CD14-positive monocyte (primary cell): ENCODE measurements around the gene RHCG. TPM values are rescaled to one million over a fixed set of nuclear protein-coding genes. Genes with fewer than 3 reads are reported as not detected.

ENCODE experiments used
- DNase-seq, 3 donors: peaks; one replicate each; pipeline ENCODE4 v3.0.0-alpha.2; 2011 to 2022
- H2AFZ ChIP-seq: 2 replicates; pipeline ENCODE4 v1.6.0; 2012; ENCODE audit warnings: mild to moderate bottlenecking, low read depth, low read length, inconsistent platforms; ENCODE audit not compliant: insufficient read depth, poor library complexity, severe bottlenecking
- H3K27ac ChIP-seq, 2 donors: 1 replicate in 1 of 2; 2 replicates in 1 of 2; pipeline ENCODE4 v1.5.1; 2012 to 2013; ENCODE audit warnings: low read length in 2 of 2, control low read depth in 1 of 2, inconsistent platforms in 1 of 2, low read depth in 1 of 2, mild to moderate bottlenecking in 1 of 2
- H3K27me3 ChIP-seq, 2 donors: one replicate each; pipeline versions ENCODE4 v1.6.0 to v1.6.1; 2011 to 2013; ENCODE audit warnings: low read length in 2 of 2; ENCODE audit not compliant: control insufficient read depth in 2 of 2, insufficient read depth in 2 of 2
- H3K36me3 ChIP-seq, 2 donors: replicated peaks in 1 of 2; 1 replicate in 1 of 2; 2 replicates in 1 of 2; pipeline versions ENCODE4 v1.5.1 to v1.6.1; 2012 to 2013; ENCODE audit warnings: low read length in 2 of 2, control low read depth in 1 of 2, inconsistent platforms in 1 of 2, mild to moderate bottlenecking in 1 of 2; ENCODE audit not compliant: insufficient read depth in 2 of 2, control insufficient read depth in 1 of 2
- H3K4me1 ChIP-seq, 2 donors: 1 replicate in 1 of 2; 2 replicates in 1 of 2; pipeline versions ENCODE4 v1.5.1 to v1.6.1; 2012 to 2013; ENCODE audit warnings: low read length in 2 of 2, control low read depth in 1 of 2, inconsistent platforms in 1 of 2, mild to moderate bottlenecking in 1 of 2, moderate library complexity in 1 of 2; ENCODE audit not compliant: insufficient read depth in 2 of 2, control insufficient read depth in 1 of 2
- H3K4me2 ChIP-seq: replicated peaks from 2 replicates; pipeline ENCODE3; 2012; ENCODE audit warnings: low read length, moderate library complexity, mild to moderate bottlenecking; ENCODE audit not compliant: poor library complexity, severe bottlenecking; ENCODE audit errors: extremely low read depth
- H3K4me3 ChIP-seq, 3 experiments: fragments of 200-600 bp in 1 of 3; sonication (generic) in 1 of 3; replicated peaks in 1 of 3; 1 replicate in 2 of 3; 2 replicates in 1 of 3; pipeline ENCODE4 v1.5.1; 2011 to 2013; ENCODE audit warnings: low read length in 3 of 3, mild to moderate bottlenecking in 3 of 3, control low read depth in 2 of 3, low read depth in 2 of 3, inconsistent platforms in 1 of 3, moderate library complexity in 1 of 3
- H3K79me2 ChIP-seq: 2 replicates; pipeline ENCODE4 v1.6.0; 2012; ENCODE audit warnings: mild to moderate bottlenecking, control low read depth, inconsistent platforms, low read length, moderate library complexity; ENCODE audit not compliant: insufficient read depth
- H3K9ac ChIP-seq: 2 replicates; pipeline ENCODE4 v1.6.0; 2017; ENCODE audit warnings: low read length, mild to moderate bottlenecking; ENCODE audit not compliant: insufficient read depth, poor library complexity, severe bottlenecking
- H3K9me3 ChIP-seq, 2 donors: replicated peaks in 1 of 2; 1 replicate in 1 of 2; 2 replicates in 1 of 2; pipeline versions ENCODE4 v1.5.1 to v1.6.1; 2012 to 2013; ENCODE audit warnings: low read length in 2 of 2, control low read depth in 1 of 2; ENCODE audit not compliant: control insufficient read depth in 1 of 2, insufficient read depth in 1 of 2
- H4K20me1 ChIP-seq: 2 replicates; pipeline ENCODE4 v1.6.0; 2012; ENCODE audit warnings: mild to moderate bottlenecking, low read length, control low read depth, moderate library complexity; ENCODE audit not compliant: insufficient read depth
- H3K27ac Mint-ChIP-seq, 7 donors: one replicate each; pipeline ENCODE4 v1.8.0; 2020; ENCODE audit warnings: mild to moderate bottlenecking in 7 of 7, mixed read lengths in 7 of 7, moderate library complexity in 6 of 7, inconsistent platforms in 2 of 7
- H3K27me3 Mint-ChIP-seq, 3 donors: one replicate each; pipeline ENCODE4 v1.8.0; 2021 to 2022; ENCODE audit warnings: low read depth in 3 of 3, mild to moderate bottlenecking in 3 of 3, mixed read lengths in 3 of 3, moderate library complexity in 3 of 3, inconsistent platforms in 1 of 3
- H3K36me3 Mint-ChIP-seq, 2 donors: one replicate each; pipeline ENCODE4 v1.8.0; 2020; ENCODE audit warnings: mixed read lengths in 2 of 2, inconsistent platforms in 1 of 2, mild to moderate bottlenecking in 1 of 2
- H3K4me1 Mint-ChIP-seq: one replicate; pipeline ENCODE4 v1.8.0; 2020; ENCODE audit warnings: mild to moderate bottlenecking, mixed read lengths
- H3K4me3 Mint-ChIP-seq, 2 donors: one replicate each; pipeline ENCODE4 v1.8.0; 2020; ENCODE audit warnings: mild to moderate bottlenecking in 2 of 2, mixed read lengths in 2 of 2, moderate library complexity in 1 of 2
- H3K9me3 Mint-ChIP-seq, 7 donors: one replicate each; pipeline ENCODE4 v1.8.0; 2020 to 2022; ENCODE audit warnings: mixed read lengths in 7 of 7, mild to moderate bottlenecking in 6 of 7, moderate library complexity in 6 of 7, inconsistent platforms in 2 of 7
- WGBS: methylation state at CpG from one replicate; pipeline ENCODE4 v1.1.5; 2013; ENCODE audit warnings: missing lambda C conversion rate; ENCODE audit not compliant: insufficient coverage; 5-methylcytosine and 5-hydroxymethylcytosine counted together
- intact Hi-C, 2 donors: fragments of 100-400 bp; cut with micrococcal nuclease; formaldehyde crosslinking; loops; one replicate each; pipeline versions ENCODE4 v1.15.0 to v1.15.1; 2023
- polyA plus RNA-seq, 3 donors: library from polyadenylated mRNA; depleted of rRNA in 1 of 3; unstranded in 2 of 3; stranded (reverse) in 1 of 3; fragments of 300-500 nt in 2 of 3; fragments of >200 nt in 1 of 3; fragmentation: Illumina TruSeq in 2 of 3; gene quantifications; 1 replicate in 2 of 3; 2 replicates in 1 of 3; pipeline ENCODE4 v1.2.3, GENCODE V29; 2012 to 2021
- TF ChIP-seq, protein P1 (sequence below): fragments of 200-600 bp; IDR thresholded peaks from one replicate; pipeline ENCODE4 v1.8.0; 2022; ENCODE audit warnings: antibody characterized with exemption, mild to moderate bottlenecking

Gene RHCG
- polyA plus RNA-seq, 3 donors, result not detected

DNA sequence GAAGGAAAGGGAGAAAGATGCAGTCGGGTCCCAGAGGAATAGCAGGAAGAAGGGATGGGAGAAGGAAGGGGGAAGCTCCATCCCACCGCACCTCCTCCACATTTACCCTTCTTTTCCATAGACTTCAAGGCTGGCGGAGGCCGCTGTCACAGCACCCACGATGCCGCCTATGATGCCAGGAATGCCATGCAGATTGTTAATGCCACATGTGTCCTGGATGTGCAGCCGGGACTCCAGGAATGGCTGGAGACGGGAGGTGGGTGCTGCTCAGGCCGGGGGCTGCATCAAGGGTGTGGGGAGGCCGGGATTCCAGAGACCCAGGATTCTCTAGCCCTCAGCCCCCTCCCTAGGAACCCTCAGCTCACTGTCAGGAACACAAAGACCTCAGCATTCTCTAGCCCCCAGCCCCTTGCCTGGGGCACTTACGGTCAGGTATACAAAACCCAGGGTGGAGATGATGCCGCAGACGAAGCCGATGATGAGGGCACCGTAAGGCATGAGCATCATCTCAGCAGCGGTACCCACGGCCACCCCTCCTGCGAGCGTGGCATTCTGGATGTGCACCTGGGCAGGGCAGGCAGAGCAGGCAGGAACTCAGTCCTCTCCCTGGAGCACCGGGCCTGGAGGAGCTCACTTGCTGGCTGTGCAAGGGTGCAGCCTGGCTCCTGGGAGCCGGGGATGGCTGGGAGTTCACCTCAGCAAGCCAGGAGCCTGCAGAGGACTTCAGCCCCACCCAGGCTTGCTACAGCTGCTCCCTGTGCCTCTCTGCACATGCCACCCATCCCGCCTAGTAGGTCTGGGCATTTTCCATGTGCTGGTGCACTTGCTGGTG is 18.8 kb downstream of the RHCG start:
- Histone ChIP-seq H2AFZ (no peak overlapping the region), H3K79me2 (no peaks in the 10 kb centered on the region), H3K4me2 (no peak overlapping the region), H3K4me3 (no peak overlapping the region), H3K27ac (no peak overlapping the region), H3K27me3 (peaks cover 0 to 3% of the 10 kb centered on the region in 2 donors), H3K36me3 (no peaks in the 10 kb centered on the region), H3K4me1 (no peaks in the 10 kb centered on the region), H3K9ac (no peak overlapping the region), H4K20me1 (no peaks in the 10 kb centered on the region), H3K9me3 (no peaks in the 10 kb centered on the region)
- Mint-ChIP-seq H3K4me1 (no peaks in the 10 kb centered on the region), H3K4me3 (no peak overlapping the region), H3K9me3 (peaks cover 0 to 10% (median 2%) of the 10 kb centered on the region in 7 donors), H3K36me3 (no peaks in the 10 kb centered on the region), H3K27ac (no peak overlapping the region), H3K27me3 (peaks cover 5 to 26% (median 20%) of the 10 kb centered on the region in 3 donors)
- DNase-seq, result no peak
- WGBS, result 88% methylated on average over 17 of the region's 22 CpGs
- intact Hi-C loops, result no loop called here
- TF ChIP-seq, protein P1, sequence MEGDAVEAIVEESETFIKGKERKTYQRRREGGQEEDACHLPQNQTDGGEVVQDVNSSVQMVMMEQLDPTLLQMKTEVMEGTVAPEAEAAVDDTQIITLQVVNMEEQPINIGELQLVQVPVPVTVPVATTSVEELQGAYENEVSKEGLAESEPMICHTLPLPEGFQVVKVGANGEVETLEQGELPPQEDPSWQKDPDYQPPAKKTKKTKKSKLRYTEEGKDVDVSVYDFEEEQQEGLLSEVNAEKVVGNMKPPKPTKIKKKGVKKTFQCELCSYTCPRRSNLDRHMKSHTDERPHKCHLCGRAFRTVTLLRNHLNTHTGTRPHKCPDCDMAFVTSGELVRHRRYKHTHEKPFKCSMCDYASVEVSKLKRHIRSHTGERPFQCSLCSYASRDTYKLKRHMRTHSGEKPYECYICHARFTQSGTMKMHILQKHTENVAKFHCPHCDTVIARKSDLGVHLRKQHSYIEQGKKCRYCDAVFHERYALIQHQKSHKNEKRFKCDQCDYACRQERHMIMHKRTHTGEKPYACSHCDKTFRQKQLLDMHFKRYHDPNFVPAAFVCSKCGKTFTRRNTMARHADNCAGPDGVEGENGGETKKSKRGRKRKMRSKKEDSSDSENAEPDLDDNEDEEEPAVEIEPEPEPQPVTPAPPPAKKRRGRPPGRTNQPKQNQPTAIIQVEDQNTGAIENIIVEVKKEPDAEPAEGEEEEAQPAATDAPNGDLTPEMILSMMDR, result no peak

DNA sequence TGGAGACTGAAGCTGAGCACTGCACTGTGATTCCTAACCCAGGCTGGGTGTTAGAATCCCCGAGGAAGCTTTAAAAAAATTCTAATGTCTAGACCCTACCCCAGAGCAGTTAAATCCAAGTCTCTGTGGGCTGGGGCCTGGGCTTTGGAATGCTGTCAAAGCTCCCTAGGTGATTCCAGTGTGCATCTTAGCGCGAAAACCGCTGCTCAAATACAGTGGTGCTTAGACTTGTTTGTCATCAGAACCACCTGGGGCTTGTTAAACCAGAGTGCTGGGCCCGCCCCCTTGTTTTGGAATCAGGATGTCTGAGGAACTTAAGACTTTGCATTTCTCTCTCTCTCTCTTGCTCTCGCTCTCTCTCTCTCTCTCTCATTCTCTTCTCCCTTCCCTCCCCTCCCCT is 20.7 kb downstream of the RHCG start:
- Mint-ChIP-seq H3K27ac (no peak overlapping the region), H3K36me3 (no peaks in the 10 kb centered on the region), H3K4me3 (no peak overlapping the region), H3K27me3 (peaks cover 10 to 41% (median 33%) of the 10 kb centered on the region in 3 donors), H3K9me3 (peaks cover 0 to 10% (median 2%) of the 10 kb centered on the region in 7 donors), H3K4me1 (no peaks in the 10 kb centered on the region)
- Histone ChIP-seq H3K36me3 (no peaks in the 10 kb centered on the region), H3K27ac (no peak overlapping the region), H3K79me2 (no peaks in the 10 kb centered on the region), H2AFZ (no peak overlapping the region), H3K27me3 (peaks cover 0 to 15% of the 10 kb centered on the region in 2 donors), H3K4me3 (no peak overlapping the region), H3K4me1 (no peaks in the 10 kb centered on the region), H3K9ac (no peak overlapping the region), H4K20me1 (no peaks in the 10 kb centered on the region), H3K4me2 (no peak overlapping the region), H3K9me3 (no peaks in the 10 kb centered on the region)
- TF ChIP-seq, protein P1, result no peak
- 73% methylated on average over 2 of the region's 6 CpGs for WGBS
- intact Hi-C loops, result no loop called here
- no peak for DNase-seq
